HEK293 (cell line): ENCODE data around the gene ARNT2.

ENCODE experiments used
- KLF9 ChIP-seq: fragments of 450-650 bp; formaldehyde crosslinking; IDR thresholded peaks from 2 replicates; pipeline ENCODE4 v1.5.1; 2016; ENCODE audit warnings: missing biosample characterization, missing genetic modification characterization, low read depth
- SCRT2 ChIP-seq: fragments of 450-650 bp; formaldehyde crosslinking; IDR thresholded peaks from 2 replicates; pipeline ENCODE4 v1.5.1; 2016; ENCODE audit warnings: missing biosample characterization, missing genetic modification characterization
- SP7 ChIP-seq: fragments of 450-650 bp; formaldehyde crosslinking; IDR thresholded peaks from 2 replicates; pipeline ENCODE4 v1.5.1; 2016; ENCODE audit warnings: missing biosample characterization, missing genetic modification characterization
- ZBTB48 ChIP-seq: fragments of 450-650 bp; formaldehyde crosslinking; IDR thresholded peaks from 2 replicates; pipeline ENCODE4 v1.5.1; 2016; ENCODE audit warnings: missing biosample characterization, missing genetic modification characterization
- ZFP37 ChIP-seq: fragments of 450-650 bp; formaldehyde crosslinking; IDR thresholded peaks from 2 replicates; pipeline ENCODE4 v1.5.1; 2016; ENCODE audit warnings: missing biosample characterization, missing genetic modification characterization
- ZNF114 ChIP-seq: fragments of 450-650 bp; formaldehyde crosslinking; IDR thresholded peaks from 2 replicates; pipeline ENCODE4 v1.5.0; 2017; ENCODE audit warnings: missing biosample characterization, missing genetic modification characterization
- ZNF146 ChIP-seq: fragments of 450-650 bp; formaldehyde crosslinking; IDR thresholded peaks from 2 replicates; pipeline ENCODE4 v1.5.1; 2016; ENCODE audit warnings: missing biosample characterization, missing genetic modification characterization
- ZNF169 ChIP-seq: fragments of 450-650 bp; formaldehyde crosslinking; IDR thresholded peaks from 2 replicates; pipeline ENCODE4 v1.5.1; 2016; ENCODE audit warnings: missing biosample characterization, missing genetic modification characterization
- ZNF202 ChIP-seq: fragments of 450-650 bp; formaldehyde crosslinking; IDR thresholded peaks from 2 replicates; pipeline ENCODE4 v1.5.1; 2016; ENCODE audit warnings: missing biosample characterization, missing genetic modification characterization, borderline replicate concordance
- ZNF248 ChIP-seq: fragments of 450-650 bp; formaldehyde crosslinking; IDR thresholded peaks from 2 replicates; pipeline ENCODE4 v1.5.1; 2017; ENCODE audit warnings: missing biosample characterization, missing genetic modification characterization
- ZNF311 ChIP-seq: fragments of 450-650 bp; formaldehyde crosslinking; IDR thresholded peaks from 2 replicates; pipeline ENCODE4 v1.5.1; 2017; ENCODE audit warnings: missing biosample characterization, missing genetic modification characterization, borderline replicate concordance
- ZNF335 ChIP-seq: fragments of 450-650 bp; formaldehyde crosslinking; conservative IDR thresholded peaks from 2 replicates; pipeline ENCODE4 v1.5.1; 2016; ENCODE audit warnings: missing biosample characterization, missing genetic modification characterization
- ZNF416 ChIP-seq: fragments of 450-650 bp; formaldehyde crosslinking; IDR thresholded peaks from 2 replicates; pipeline ENCODE4 v1.5.1; 2016; ENCODE audit warnings: missing biosample characterization, missing genetic modification characterization
- ZNF521 ChIP-seq: fragments of 450-650 bp; formaldehyde crosslinking; IDR thresholded peaks from 2 replicates; pipeline ENCODE4 v1.5.1; 2017; ENCODE audit warnings: missing biosample characterization, mild to moderate bottlenecking, missing genetic modification characterization
- ZNF530 ChIP-seq: fragments of 450-650 bp; formaldehyde crosslinking; IDR thresholded peaks from 2 replicates; pipeline ENCODE4 v1.5.1; 2016; ENCODE audit warnings: low read depth, missing biosample characterization, missing genetic modification characterization
- ZNF549 ChIP-seq: fragments of 450-650 bp; IDR thresholded peaks from 2 replicates; pipeline ENCODE4 v1.5.1; 2018; ENCODE audit warnings: missing biosample characterization, missing genetic modification characterization, mild to moderate bottlenecking, inconsistent platforms, moderate library complexity
- ZNF600 ChIP-seq: fragments of 450-650 bp; formaldehyde crosslinking; IDR thresholded peaks from 2 replicates; pipeline ENCODE4 v1.5.1; 2016; ENCODE audit warnings: missing biosample characterization, missing genetic modification characterization
- ZNF707 ChIP-seq: fragments of 450-650 bp; formaldehyde crosslinking; IDR thresholded peaks from 2 replicates; pipeline ENCODE4 v1.5.1; 2016; ENCODE audit warnings: missing biosample characterization, missing genetic modification characterization
- TF ChIP-seq, protein P1 (sequence below): fragments of 450-650 bp; formaldehyde crosslinking; IDR thresholded peaks from 2 replicates; pipeline ENCODE4 v1.5.1; 2016; ENCODE audit warnings: missing biosample characterization, missing genetic modification characterization
- TF ChIP-seq, protein P2 (sequence below): fragments of 450-650 bp; formaldehyde crosslinking; IDR thresholded peaks from 2 replicates; pipeline ENCODE4 v1.5.1; 2017; ENCODE audit warnings: missing biosample characterization, missing genetic modification characterization
- TF ChIP-seq, protein P3 (sequence below): fragments of 450-650 bp; formaldehyde crosslinking; IDR thresholded peaks from 2 replicates; pipeline ENCODE4 v1.5.1; 2016; ENCODE audit warnings: missing biosample characterization, missing genetic modification characterization
- TF ChIP-seq, protein P4 (sequence below): fragments of 450-650 bp; formaldehyde crosslinking; IDR thresholded peaks from 2 replicates; pipeline ENCODE4 v1.5.1; 2016; ENCODE audit warnings: missing biosample characterization, missing genetic modification characterization, low read depth
- TF ChIP-seq, protein P5 (sequence below): fragments of 450-650 bp; formaldehyde crosslinking; IDR thresholded peaks from 2 replicates; pipeline ENCODE4 v1.5.1; 2017; ENCODE audit warnings: missing biosample characterization, missing genetic modification characterization
- TF ChIP-seq, protein P6 (sequence below): fragments of 450-650 bp; formaldehyde crosslinking; IDR thresholded peaks from 2 replicates; pipeline ENCODE4 v1.5.1; 2017; ENCODE audit warnings: missing biosample characterization, missing genetic modification characterization
- TF ChIP-seq, protein P7 (sequence below): sonication (generic); formaldehyde crosslinking; IDR thresholded peaks from 2 replicates; pipeline ENCODE4 v1.8.1; 2022; ENCODE audit warnings: mild to moderate bottlenecking, moderate library complexity, missing genetic modification reagents
- TF ChIP-seq, protein P8 (sequence below): fragments of 450-650 bp; formaldehyde crosslinking; conservative IDR thresholded peaks from 2 replicates; pipeline ENCODE4 v1.5.1; 2016; ENCODE audit warnings: low read depth, missing biosample characterization, missing genetic modification characterization

Gene ARNT2

DNA sequence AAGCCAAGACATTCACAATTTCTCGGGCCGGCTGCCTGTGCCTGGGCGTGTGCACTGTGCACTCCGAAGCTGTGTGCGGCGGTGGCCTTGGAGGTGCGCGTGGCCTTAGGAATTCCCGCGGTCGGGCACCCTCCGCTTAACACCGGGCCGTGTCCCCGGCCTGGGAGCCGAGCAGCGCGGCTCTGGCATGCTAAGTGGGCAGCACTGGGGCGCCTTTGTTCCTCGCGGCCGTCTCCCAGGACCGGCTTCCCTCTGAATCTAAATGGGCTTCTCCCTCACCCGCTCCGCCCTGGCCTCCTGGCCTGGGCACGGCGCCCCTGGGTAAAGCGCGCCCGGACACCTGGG lies 498 bp upstream of the ARNT2 start (continued):
- TF ChIP-seq ZNF248 (tag by site-specific recombination) (no peak), ZNF600 (tag by site-specific recombination) (peak; percentile 52), ZNF114 (tag by site-specific recombination) (no peak), ZNF202 (tag by site-specific recombination) (no peak), ZBTB48 (tag by site-specific recombination) (no peak), ZNF707 (tag by site-specific recombination) (no peak), ZNF169 (tag by site-specific recombination) (no peak), SP7 (tag by site-specific recombination) (no peak), SCRT2 (tag by site-specific recombination) (no peak), ZNF416 (no peak), ZNF521 (tag by site-specific recombination) (no peak), ZNF146 (no peak), ZNF311 (tag by site-specific recombination) (no peak), ZNF335 (tag by site-specific recombination) (peak; percentile 92), KLF9 (tag by site-specific recombination) (no peak), ZFP37 (tag by site-specific recombination) (no peak), ZNF549 (tag by site-specific recombination) (no peak), ZNF530 (tag by site-specific recombination) (no peak)
- TF ChIP-seq, protein P1, sequence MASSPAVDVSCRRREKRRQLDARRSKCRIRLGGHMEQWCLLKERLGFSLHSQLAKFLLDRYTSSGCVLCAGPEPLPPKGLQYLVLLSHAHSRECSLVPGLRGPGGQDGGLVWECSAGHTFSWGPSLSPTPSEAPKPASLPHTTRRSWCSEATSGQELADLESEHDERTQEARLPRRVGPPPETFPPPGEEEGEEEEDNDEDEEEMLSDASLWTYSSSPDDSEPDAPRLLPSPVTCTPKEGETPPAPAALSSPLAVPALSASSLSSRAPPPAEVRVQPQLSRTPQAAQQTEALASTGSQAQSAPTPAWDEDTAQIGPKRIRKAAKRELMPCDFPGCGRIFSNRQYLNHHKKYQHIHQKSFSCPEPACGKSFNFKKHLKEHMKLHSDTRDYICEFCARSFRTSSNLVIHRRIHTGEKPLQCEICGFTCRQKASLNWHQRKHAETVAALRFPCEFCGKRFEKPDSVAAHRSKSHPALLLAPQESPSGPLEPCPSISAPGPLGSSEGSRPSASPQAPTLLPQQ = no peak
- TF ChIP-seq, protein P2, sequence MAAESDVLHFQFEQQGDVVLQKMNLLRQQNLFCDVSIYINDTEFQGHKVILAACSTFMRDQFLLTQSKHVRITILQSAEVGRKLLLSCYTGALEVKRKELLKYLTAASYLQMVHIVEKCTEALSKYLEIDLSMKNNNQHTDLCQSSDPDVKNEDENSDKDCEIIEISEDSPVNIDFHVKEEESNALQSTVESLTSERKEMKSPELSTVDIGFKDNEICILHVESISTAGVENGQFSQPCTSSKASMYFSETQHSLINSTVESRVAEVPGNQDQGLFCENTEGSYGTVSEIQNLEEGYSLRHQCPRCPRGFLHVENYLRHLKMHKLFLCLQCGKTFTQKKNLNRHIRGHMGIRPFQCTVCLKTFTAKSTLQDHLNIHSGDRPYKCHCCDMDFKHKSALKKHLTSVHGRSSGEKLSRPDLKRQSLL (tag by site-specific recombination) = no peak
- TF ChIP-seq, protein P3, sequence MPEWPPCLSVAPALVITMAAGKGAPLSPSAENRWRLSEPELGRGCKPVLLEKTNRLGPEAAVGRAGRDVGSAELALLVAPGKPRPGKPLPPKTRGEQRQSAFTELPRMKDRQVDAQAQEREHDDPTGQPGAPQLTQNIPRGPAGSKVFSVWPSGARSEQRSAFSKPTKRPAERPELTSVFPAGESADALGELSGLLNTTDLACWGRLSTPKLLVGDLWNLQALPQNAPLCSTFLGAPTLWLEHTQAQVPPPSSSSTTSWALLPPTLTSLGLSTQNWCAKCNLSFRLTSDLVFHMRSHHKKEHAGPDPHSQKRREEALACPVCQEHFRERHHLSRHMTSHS (tag by site-specific recombination) = no peak
- TF ChIP-seq, protein P4, sequence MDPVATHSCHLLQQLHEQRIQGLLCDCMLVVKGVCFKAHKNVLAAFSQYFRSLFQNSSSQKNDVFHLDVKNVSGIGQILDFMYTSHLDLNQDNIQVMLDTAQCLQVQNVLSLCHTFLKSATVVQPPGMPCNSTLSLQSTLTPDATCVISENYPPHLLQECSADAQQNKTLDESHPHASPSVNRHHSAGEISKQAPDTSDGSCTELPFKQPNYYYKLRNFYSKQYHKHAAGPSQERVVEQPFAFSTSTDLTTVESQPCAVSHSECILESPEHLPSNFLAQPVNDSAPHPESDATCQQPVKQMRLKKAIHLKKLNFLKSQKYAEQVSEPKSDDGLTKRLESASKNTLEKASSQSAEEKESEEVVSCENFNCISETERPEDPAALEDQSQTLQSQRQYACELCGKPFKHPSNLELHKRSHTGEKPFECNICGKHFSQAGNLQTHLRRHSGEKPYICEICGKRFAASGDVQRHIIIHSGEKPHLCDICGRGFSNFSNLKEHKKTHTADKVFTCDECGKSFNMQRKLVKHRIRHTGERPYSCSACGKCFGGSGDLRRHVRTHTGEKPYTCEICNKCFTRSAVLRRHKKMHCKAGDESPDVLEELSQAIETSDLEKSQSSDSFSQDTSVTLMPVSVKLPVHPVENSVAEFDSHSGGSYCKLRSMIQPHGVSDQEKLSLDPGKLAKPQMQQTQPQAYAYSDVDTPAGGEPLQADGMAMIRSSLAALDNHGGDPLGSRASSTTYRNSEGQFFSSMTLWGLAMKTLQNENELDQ = no peak
- TF ChIP-seq, protein P5, sequence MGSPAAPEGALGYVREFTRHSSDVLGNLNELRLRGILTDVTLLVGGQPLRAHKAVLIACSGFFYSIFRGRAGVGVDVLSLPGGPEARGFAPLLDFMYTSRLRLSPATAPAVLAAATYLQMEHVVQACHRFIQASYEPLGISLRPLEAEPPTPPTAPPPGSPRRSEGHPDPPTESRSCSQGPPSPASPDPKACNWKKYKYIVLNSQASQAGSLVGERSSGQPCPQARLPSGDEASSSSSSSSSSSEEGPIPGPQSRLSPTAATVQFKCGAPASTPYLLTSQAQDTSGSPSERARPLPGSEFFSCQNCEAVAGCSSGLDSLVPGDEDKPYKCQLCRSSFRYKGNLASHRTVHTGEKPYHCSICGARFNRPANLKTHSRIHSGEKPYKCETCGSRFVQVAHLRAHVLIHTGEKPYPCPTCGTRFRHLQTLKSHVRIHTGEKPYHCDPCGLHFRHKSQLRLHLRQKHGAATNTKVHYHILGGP (tag by site-specific recombination) = no peak
- TF ChIP-seq, protein P6, sequence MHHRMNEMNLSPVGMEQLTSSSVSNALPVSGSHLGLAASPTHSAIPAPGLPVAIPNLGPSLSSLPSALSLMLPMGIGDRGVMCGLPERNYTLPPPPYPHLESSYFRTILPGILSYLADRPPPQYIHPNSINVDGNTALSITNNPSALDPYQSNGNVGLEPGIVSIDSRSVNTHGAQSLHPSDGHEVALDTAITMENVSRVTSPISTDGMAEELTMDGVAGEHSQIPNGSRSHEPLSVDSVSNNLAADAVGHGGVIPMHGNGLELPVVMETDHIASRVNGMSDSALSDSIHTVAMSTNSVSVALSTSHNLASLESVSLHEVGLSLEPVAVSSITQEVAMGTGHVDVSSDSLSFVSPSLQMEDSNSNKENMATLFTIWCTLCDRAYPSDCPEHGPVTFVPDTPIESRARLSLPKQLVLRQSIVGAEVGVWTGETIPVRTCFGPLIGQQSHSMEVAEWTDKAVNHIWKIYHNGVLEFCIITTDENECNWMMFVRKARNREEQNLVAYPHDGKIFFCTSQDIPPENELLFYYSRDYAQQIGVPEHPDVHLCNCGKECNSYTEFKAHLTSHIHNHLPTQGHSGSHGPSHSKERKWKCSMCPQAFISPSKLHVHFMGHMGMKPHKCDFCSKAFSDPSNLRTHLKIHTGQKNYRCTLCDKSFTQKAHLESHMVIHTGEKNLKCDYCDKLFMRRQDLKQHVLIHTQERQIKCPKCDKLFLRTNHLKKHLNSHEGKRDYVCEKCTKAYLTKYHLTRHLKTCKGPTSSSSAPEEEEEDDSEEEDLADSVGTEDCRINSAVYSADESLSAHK (tag by site-specific recombination) = no peak
- TF ChIP-seq, protein P7, sequence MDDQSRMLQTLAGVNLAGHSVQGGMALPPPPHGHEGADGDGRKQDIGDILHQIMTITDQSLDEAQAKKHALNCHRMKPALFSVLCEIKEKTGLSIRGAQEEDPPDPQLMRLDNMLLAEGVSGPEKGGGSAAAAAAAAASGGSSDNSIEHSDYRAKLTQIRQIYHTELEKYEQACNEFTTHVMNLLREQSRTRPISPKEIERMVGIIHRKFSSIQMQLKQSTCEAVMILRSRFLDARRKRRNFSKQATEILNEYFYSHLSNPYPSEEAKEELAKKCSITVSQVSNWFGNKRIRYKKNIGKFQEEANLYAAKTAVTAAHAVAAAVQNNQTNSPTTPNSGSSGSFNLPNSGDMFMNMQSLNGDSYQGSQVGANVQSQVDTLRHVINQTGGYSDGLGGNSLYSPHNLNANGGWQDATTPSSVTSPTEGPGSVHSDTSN (CRISPR knock-in tag) = no peak
- TF ChIP-seq, protein P8, sequence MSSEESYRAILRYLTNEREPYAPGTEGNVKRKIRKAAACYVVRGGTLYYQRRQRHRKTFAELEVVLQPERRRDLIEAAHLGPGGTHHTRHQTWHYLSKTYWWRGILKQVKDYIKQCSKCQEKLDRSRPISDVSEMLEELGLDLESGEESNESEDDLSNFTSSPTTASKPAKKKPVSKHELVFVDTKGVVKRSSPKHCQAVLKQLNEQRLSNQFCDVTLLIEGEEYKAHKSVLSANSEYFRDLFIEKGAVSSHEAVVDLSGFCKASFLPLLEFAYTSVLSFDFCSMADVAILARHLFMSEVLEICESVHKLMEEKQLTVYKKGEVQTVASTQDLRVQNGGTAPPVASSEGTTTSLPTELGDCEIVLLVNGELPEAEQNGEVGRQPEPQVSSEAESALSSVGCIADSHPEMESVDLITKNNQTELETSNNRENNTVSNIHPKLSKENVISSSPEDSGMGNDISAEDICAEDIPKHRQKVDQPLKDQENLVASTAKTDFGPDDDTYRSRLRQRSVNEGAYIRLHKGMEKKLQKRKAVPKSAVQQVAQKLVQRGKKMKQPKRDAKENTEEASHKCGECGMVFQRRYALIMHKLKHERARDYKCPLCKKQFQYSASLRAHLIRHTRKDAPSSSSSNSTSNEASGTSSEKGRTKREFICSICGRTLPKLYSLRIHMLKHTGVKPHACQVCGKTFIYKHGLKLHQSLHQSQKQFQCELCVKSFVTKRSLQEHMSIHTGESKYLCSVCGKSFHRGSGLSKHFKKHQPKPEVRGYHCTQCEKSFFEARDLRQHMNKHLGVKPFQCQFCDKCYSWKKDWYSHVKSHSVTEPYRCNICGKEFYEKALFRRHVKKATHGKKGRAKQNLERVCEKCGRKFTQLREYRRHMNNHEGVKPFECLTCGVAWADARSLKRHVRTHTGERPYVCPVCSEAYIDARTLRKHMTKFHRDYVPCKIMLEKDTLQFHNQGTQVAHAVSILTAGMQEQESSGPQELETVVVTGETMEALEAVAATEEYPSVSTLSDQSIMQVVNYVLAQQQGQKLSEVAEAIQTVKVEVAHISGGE (tag by site-specific recombination) = no peak
